IMR-90 (cell line): ENCODE measurements around the gene ENPP6. TPM values are rescaled to one million over a fixed set of nuclear protein-coding genes. Genes with fewer than 3 reads are reported as not detected.
"Not testable (repeated sequence)": the region's sequence is repeated elsewhere in the genome, so short reads cannot be mapped to it uniquely, and the experiment has no call there.

Experiments used
- ATAC-seq: fragments of 200-7000 bp; cut with Tn5 transposase; 2 replicates; pipeline ENCODE4 v1.9.1; 2020; ENCODE audit warnings: low read depth, mild to moderate bottlenecking, moderate library complexity
- BruUV-seq: library from RNA; stranded (reverse); fragments of 400-500 nt; replicated peaks from 2 replicates; lab custom pipeline; 2021; lab: Mats Ljungman, UMichigan
- CTCF ChIA-PET: fragments of 300-600 bp; formaldehyde crosslinking; extraction: SDS; loops from one replicate; lab custom pipeline; 2021; ENCODE audit warnings: antibody characterized with exemption; lab: Yijun Ruan, JAX
- POLR2A ChIA-PET: fragments of 300-600 bp; sonication (Branson Sonifier 250); formaldehyde crosslinking; loops from one replicate; lab custom pipeline; 2022; ENCODE audit warnings: antibody characterized with exemption; ENCODE audit not compliant: unreplicated experiment; lab: Charles Lee
- DNase-seq: peaks from one replicate; pipeline ENCODE4 v3.0.0; 2013
- H2AFZ ChIP-seq: replicated peaks from 2 replicates; pipeline ENCODE3; 2013; ENCODE audit warnings: low read length, mild to moderate bottlenecking; ENCODE audit not compliant: poor library complexity
- H2AK5ac ChIP-seq: 2 replicates; pipeline ENCODE4 v1.6.1; 2013; ENCODE audit warnings: low read depth, low read length, inconsistent platforms
- H2AK9ac ChIP-seq: replicated peaks from 2 replicates; pipeline ENCODE3; 2013; ENCODE audit warnings: mild to moderate bottlenecking, low read depth, low read length, moderate library complexity; ENCODE audit not compliant: poor library complexity
- H2BK120ac ChIP-seq: 2 replicates; pipeline ENCODE4 v1.6.1; 2013; ENCODE audit warnings: low read depth, low read length, inconsistent platforms
- H2BK15ac ChIP-seq: 3 replicates; pipeline ENCODE4 v1.6.1; 2013; ENCODE audit warnings: low read depth, low read length, inconsistent platforms
- H2BK20ac ChIP-seq: 2 replicates; pipeline ENCODE4 v1.6.1; 2013; ENCODE audit warnings: low read depth, mild to moderate bottlenecking, inconsistent platforms, low read length, moderate library complexity
- H2BK5ac ChIP-seq: 2 replicates; pipeline ENCODE4 v1.6.1; 2013; ENCODE audit warnings: mild to moderate bottlenecking, low read depth, low read length, inconsistent platforms; ENCODE audit not compliant: poor library complexity, severe bottlenecking
- H3K14ac ChIP-seq: replicated peaks from 2 replicates; pipeline ENCODE4 v1.6.1; 2013; ENCODE audit warnings: low read depth, low read length, inconsistent platforms
- H3K18ac ChIP-seq: 2 replicates; pipeline ENCODE4 v1.6.1; 2013; ENCODE audit warnings: low read depth, low read length, control low read depth
- H3K23ac ChIP-seq: 2 replicates; pipeline ENCODE4 v1.6.1; 2013; ENCODE audit warnings: low read depth, low read length, inconsistent platforms
- H3K27ac ChIP-seq: 2 replicates; pipeline ENCODE4 v1.5.1; 2013; ENCODE audit warnings: mild to moderate bottlenecking, control low read depth, low read length; ENCODE audit not compliant: insufficient read depth
- H3K27me3 ChIP-seq: 2 replicates; pipeline ENCODE4 v1.6.1; 2013; ENCODE audit warnings: low read length; ENCODE audit not compliant: control insufficient read depth, insufficient read depth
- H3K36me3 ChIP-seq: 2 replicates; pipeline ENCODE4 v1.6.1; 2013; ENCODE audit warnings: low read length, mixed read lengths; ENCODE audit not compliant: control insufficient read depth, insufficient read depth
- H3K4ac ChIP-seq: 2 replicates; pipeline ENCODE4 v1.6.1; 2013; ENCODE audit warnings: low read depth, low read length, inconsistent platforms
- H3K4me1 ChIP-seq: 2 replicates; pipeline ENCODE4 v1.6.1; 2013; ENCODE audit warnings: low read length, mixed read lengths; ENCODE audit not compliant: control insufficient read depth, insufficient read depth
- H3K4me2 ChIP-seq: 2 replicates; pipeline ENCODE4 v1.6.1; 2013; ENCODE audit warnings: low read depth, mild to moderate bottlenecking, control low read depth, low read length, moderate library complexity
- H3K4me3 ChIP-seq: 2 replicates; pipeline ENCODE4 v1.5.1; 2013; ENCODE audit warnings: low read depth, mild to moderate bottlenecking, control low read depth, low read length, moderate library complexity; ENCODE audit not compliant: insufficient read depth
- H3K56ac ChIP-seq: 2 replicates; pipeline ENCODE4 v1.6.1; 2013; ENCODE audit warnings: low read length, inconsistent platforms; ENCODE audit not compliant: insufficient read depth; ENCODE audit errors: extremely low read depth
- H3K79me1 ChIP-seq, 2 experiments: 2 replicates each; pipeline ENCODE4 v1.6.1; 2013; ENCODE audit warnings: low read length in 2 of 2, inconsistent platforms in 1 of 2, low read depth in 1 of 2
- H3K9ac ChIP-seq: 2 replicates; pipeline ENCODE4 v1.6.1; 2013; ENCODE audit warnings: low read depth, low read length, control low read depth
- H3K9me1 ChIP-seq: 2 replicates; pipeline ENCODE4 v1.6.1; 2013; ENCODE audit warnings: low read length, inconsistent platforms; ENCODE audit not compliant: insufficient read depth
- H3K9me3 ChIP-seq: 2 replicates; pipeline ENCODE4 v1.6.1; 2013; ENCODE audit warnings: low read length; ENCODE audit not compliant: control insufficient read depth, insufficient read depth
- H4K20me1 ChIP-seq: 2 replicates; pipeline ENCODE4 v1.6.1; 2013; ENCODE audit warnings: low read length, inconsistent platforms; ENCODE audit not compliant: insufficient read depth
- H4K5ac ChIP-seq: 2 replicates; pipeline ENCODE4 v1.6.1; 2013; ENCODE audit warnings: mild to moderate bottlenecking, low read depth, low read length, control low read depth
- H4K8ac ChIP-seq, 2 experiments: 2 replicates each; pipeline ENCODE4 v1.6.1; 2013; ENCODE audit warnings: low read depth in 2 of 2, low read length in 2 of 2, control low read depth in 1 of 2, inconsistent platforms in 1 of 2
- H4K91ac ChIP-seq: 2 replicates; pipeline ENCODE4 v1.6.1; 2013; ENCODE audit warnings: low read depth, low read length, inconsistent platforms; ENCODE audit not compliant: insufficient read depth
- WGBS, 2 experiments: methylation state at CpG; one replicate each; pipeline versions ENCODE4 v1.1.5 to v1.1.7; 2013; ENCODE audit warnings: missing lambda C conversion rate in 2 of 2; ENCODE audit not compliant: insufficient read length in 1 of 2; ENCODE audit errors: extremely low coverage in 2 of 2; 5-methylcytosine and 5-hydroxymethylcytosine counted together
- dilution Hi-C: fragments of 300-500 bp; cut with HindIII; formaldehyde crosslinking; loops from one replicate; pipeline ENCODE4 v1.14.3; 2018; ENCODE audit warnings: low sequenced_read_pairs; ENCODE audit not compliant: unreplicated experiment
- in situ Hi-C: fragments of 300-500 bp; cut with MboI; formaldehyde crosslinking; loops from 3 replicates; pipeline ENCODE4 v1.14.3; 2019; ENCODE audit warnings: low sequenced_read_pairs, inconsistent platforms, mixed read lengths
- intact Hi-C: fragments of 100-400 bp; cut with micrococcal nuclease; formaldehyde crosslinking; loops from 2 replicates; pipeline ENCODE4 v1.10.0; 2022
- polyA plus RNA-seq, 3 experiments: library from polyadenylated mRNA; depleted of rRNA; stranded (reverse); fragments of >200 nt; gene quantifications; 2 replicates each; pipeline ENCODE4 v1.2.3, GENCODE V29; 2012; ENCODE audit warnings: low replicate concordance in 1 of 3
- total RNA-seq: library from RNA; depleted of rRNA; stranded (reverse); fragments of >200 nt; gene quantifications from 2 replicates; pipeline ENCODE4 v1.2.3, GENCODE V29; 2012

Gene ENPP6
- total and polyA plus RNA-seq, 2 of the 4 experiments (the other 2 are of a cell fraction) = not detected

GRCh38 chr4:184051262-184051661 is 166.4 kb downstream of the ENPP6 start:
- H2BK5ac ChIP-seq, H2AK5ac ChIP-seq, H2AFZ ChIP-seq, H4K8ac ChIP-seq, H3K14ac ChIP-seq, H2BK120ac ChIP-seq, H3K9me1 ChIP-seq, H3K23ac ChIP-seq, H4K5ac ChIP-seq, H3K27me3 ChIP-seq, BruUV-seq, ATAC-seq, H2BK15ac ChIP-seq, H3K4me1 ChIP-seq, H2AK9ac ChIP-seq, H3K79me1 ChIP-seq, H3K36me3 ChIP-seq, H3K4me3 ChIP-seq, dilution Hi-C loops, H3K4me2 ChIP-seq, H3K27ac ChIP-seq, H3K9me3 ChIP-seq, POLR2A ChIA-PET, H3K18ac ChIP-seq, H4K20me1 ChIP-seq, H4K91ac ChIP-seq, DNase-seq, H3K9ac ChIP-seq, intact Hi-C loops, in situ Hi-C loops, H3K56ac ChIP-seq, H3K4ac ChIP-seq, CTCF ChIA-PET, H2BK20ac ChIP-seq: not testable (repeated sequence)
- no CpG with 5 or more reads among the region's 4 CpGs for WGBS, 2 experiments
